ENCODE measurements around the gene SLC28A1. TPM values are rescaled to one million over a fixed set of nuclear protein-coding genes. Genes with fewer than 3 reads are reported as not detected.

SLC28A1 gene
- total RNA-seq = not detected in 2 replicates

GRCh38 chr15:84883916-84884781, at the start of gene SLC28A1:
Gene SLC28A1, plus strand, starts transcription at chr15:84884662. Its CDS starts 3,099 bp downstream, at chr15:84887761.

GRCh38 chr15:84981711-84982300, 97.3 kb downstream of the SLC28A1 start, which contains the start of gene PDE8A:
Gene PDE8A, plus strand, starts transcription at chr15:84981856. Its CDS starts 307 bp downstream, at chr15:84982163.

Other genes starting within 250 kb of the SLC28A1 start
- gene WDR73, start 230.4 kb upstream of the SLC28A1 start, total RNA-seq = 12.2 and 21.3 TPM in 2 replicates
- gene NMB, start 226.5 kb upstream of the SLC28A1 start, total RNA-seq = 9.8 and 15.0 TPM in 2 replicates
- 108 and 113 TPM in 2 replicates for gene SEC11A, start 168.5 kb upstream of the SLC28A1 start, total RNA-seq
- gene ZNF592, start 136.1 kb upstream of the SLC28A1 start, total RNA-seq = 10.1 and 17.0 TPM in 2 replicates
- gene ALPK3, start 67.3 kb upstream of the SLC28A1 start, total RNA-seq = 15.3 and 16.9 TPM in 2 replicates
- 9.3 and 11.2 TPM in 2 replicates for gene PDE8A, start 97.2 kb downstream of the SLC28A1 start, total RNA-seq